ENCODE data around the gene CD83. TPM values are rescaled to one million over a fixed set of nuclear protein-coding genes. Genes with fewer than 3 reads are reported as not detected.

CD83 gene
- polyA plus RNA-seq, 1 donor (not counting 4 experiments of a cell fraction or from before 2014, with no cell fraction given): 3.4 TPM

DNA sequence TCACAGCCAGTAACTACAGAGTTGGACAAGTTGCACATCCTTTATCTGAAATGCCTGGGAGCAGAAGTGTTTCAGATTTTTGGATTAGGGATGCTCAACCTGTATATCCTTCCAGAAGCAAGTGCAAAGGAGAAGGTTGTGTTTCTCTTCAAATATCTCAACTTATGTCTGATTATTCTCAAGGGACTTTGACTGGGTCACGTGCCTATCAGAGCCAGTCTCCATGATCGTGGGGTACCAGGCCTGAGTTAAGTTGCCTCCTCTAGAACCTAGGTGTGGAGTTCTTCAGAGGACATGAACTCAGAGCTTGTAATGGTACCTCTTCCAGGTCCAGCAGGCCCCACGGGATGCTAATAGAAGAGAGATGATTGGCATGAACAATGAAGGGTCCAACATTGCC lies 7.8 kb downstream of the CD83 start:
- Histone ChIP-seq H3K4me2 (ENCODE audit: control insufficient read depth, extremely low read depth, insufficient read depth, low read depth, low read length) (no peak overlapping the region), H3K9me3 (ENCODE audit: control insufficient read depth, low read depth, low read length) (no peaks in the 10 kb centered on the region), H3K9me1 (ENCODE audit: control insufficient read depth, extremely low read depth, insufficient read depth, low read length) (no peaks in the 10 kb centered on the region), H4K20me1 (ENCODE audit: control insufficient read depth, extremely low read depth, insufficient read depth, low read length) (no peaks in the 10 kb centered on the region), H3K27ac (ENCODE audit: control insufficient read depth, insufficient read depth, low read length) (no peak overlapping the region), H3K4me1 (ENCODE audit: control insufficient read depth, extremely low read depth, insufficient read depth, low read length) (peaks cover 2% of the 10 kb centered on the region), H2AFZ (ENCODE audit: control insufficient read depth, low read length) (no peak overlapping the region), H3K79me2 (ENCODE audit: control insufficient read depth, insufficient read depth, low read length) (no peaks in the 10 kb centered on the region), H3K9ac (ENCODE audit: control insufficient read depth, extremely low read depth, insufficient read depth, low read length) (no peak overlapping the region), H3K27me3 (ENCODE audit: control insufficient read depth, extremely low read depth, insufficient read depth, low read length) (no peaks in the 10 kb centered on the region), H3K36me3 (ENCODE audit: control insufficient read depth in 2 of 2, extremely low read depth in 1 of 2, insufficient read depth in 2 of 2, low read length in 2 of 2) (no peaks in the 10 kb centered on the region), H3K4me3 (ENCODE audit: control insufficient read depth in 2 of 3, extremely low read depth in 1 of 3, insufficient read depth in 2 of 3, low read depth in 1 of 3, low read length in 3 of 3) (no peak overlapping the region)
- TF ChIP-seq EZH2 (IDR thresholded peaks at IDR 0.05; ENCODE audit: low read length): no peak
- TF ChIP-seq, protein P1, sequence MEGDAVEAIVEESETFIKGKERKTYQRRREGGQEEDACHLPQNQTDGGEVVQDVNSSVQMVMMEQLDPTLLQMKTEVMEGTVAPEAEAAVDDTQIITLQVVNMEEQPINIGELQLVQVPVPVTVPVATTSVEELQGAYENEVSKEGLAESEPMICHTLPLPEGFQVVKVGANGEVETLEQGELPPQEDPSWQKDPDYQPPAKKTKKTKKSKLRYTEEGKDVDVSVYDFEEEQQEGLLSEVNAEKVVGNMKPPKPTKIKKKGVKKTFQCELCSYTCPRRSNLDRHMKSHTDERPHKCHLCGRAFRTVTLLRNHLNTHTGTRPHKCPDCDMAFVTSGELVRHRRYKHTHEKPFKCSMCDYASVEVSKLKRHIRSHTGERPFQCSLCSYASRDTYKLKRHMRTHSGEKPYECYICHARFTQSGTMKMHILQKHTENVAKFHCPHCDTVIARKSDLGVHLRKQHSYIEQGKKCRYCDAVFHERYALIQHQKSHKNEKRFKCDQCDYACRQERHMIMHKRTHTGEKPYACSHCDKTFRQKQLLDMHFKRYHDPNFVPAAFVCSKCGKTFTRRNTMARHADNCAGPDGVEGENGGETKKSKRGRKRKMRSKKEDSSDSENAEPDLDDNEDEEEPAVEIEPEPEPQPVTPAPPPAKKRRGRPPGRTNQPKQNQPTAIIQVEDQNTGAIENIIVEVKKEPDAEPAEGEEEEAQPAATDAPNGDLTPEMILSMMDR (optimal IDR thresholded peaks at IDR 0.05 in 1 of 3, IDR thresholded peaks at IDR 0.05 in 1 of 3, conservative IDR thresholded peaks at IDR 0.05 in 1 of 3; ENCODE audit: extremely low read depth in 1 of 3, insufficient read depth in 2 of 3, low read length in 3 of 3): no peak
- DNase-seq (ENCODE audit: low read depth, low spot score) (no peak), FAIRE-seq (no peak)
- dilution Hi-C loops (cut with MboI; ENCODE audit: extremely low pct_ligation_motif_present, low sequenced_read_pairs): no loop called here

GRCh38 chr6:14126191-14126590 lies 8.6 kb downstream of the CD83 start:
- H3K36me3 ChIP-seq (ENCODE audit: control insufficient read depth in 2 of 2, extremely low read depth in 1 of 2, insufficient read depth in 2 of 2, low read length in 2 of 2): no peaks in the 10 kb centered on the region
- H3K9me1 ChIP-seq (ENCODE audit: control insufficient read depth, extremely low read depth, insufficient read depth, low read length): no peaks in the 10 kb centered on the region
- H2AFZ ChIP-seq (ENCODE audit: control insufficient read depth, low read length): no peak overlapping the region
- peaks cover 9% of the 10 kb centered on the region for H3K4me1 ChIP-seq (ENCODE audit: control insufficient read depth, extremely low read depth, insufficient read depth, low read length)
- dilution Hi-C loops (cut with MboI; ENCODE audit: extremely low pct_ligation_motif_present, low sequenced_read_pairs): no loop called here
- no peak for DNase-seq (ENCODE audit: low read depth, low spot score)
- H3K4me3 ChIP-seq (ENCODE audit: control insufficient read depth in 2 of 3, extremely low read depth in 1 of 3, insufficient read depth in 2 of 3, low read depth in 1 of 3, low read length in 3 of 3): no peak overlapping the region
- no peaks in the 10 kb centered on the region for H3K9me3 ChIP-seq (ENCODE audit: control insufficient read depth, low read depth, low read length)
- H3K27me3 ChIP-seq (ENCODE audit: control insufficient read depth, extremely low read depth, insufficient read depth, low read length): no peaks in the 10 kb centered on the region
- no peak overlapping the region for H3K27ac ChIP-seq (ENCODE audit: control insufficient read depth, insufficient read depth, low read length)
- no peak for FAIRE-seq
- no peak overlapping the region for H3K4me2 ChIP-seq (ENCODE audit: control insufficient read depth, extremely low read depth, insufficient read depth, low read depth, low read length)
- H3K79me2 ChIP-seq (ENCODE audit: control insufficient read depth, insufficient read depth, low read length): no peaks in the 10 kb centered on the region
- H3K9ac ChIP-seq (ENCODE audit: control insufficient read depth, extremely low read depth, insufficient read depth, low read length): no peak overlapping the region
- TF ChIP-seq, protein P1 (optimal IDR thresholded peaks at IDR 0.05 in 1 of 3, IDR thresholded peaks at IDR 0.05 in 1 of 3, conservative IDR thresholded peaks at IDR 0.05 in 1 of 3; ENCODE audit: extremely low read depth in 1 of 3, insufficient read depth in 2 of 3, low read length in 3 of 3): no peak
- TF ChIP-seq EZH2 (IDR thresholded peaks at IDR 0.05; ENCODE audit: low read length): no peak
- H4K20me1 ChIP-seq (ENCODE audit: control insufficient read depth, extremely low read depth, insufficient read depth, low read length): no peaks in the 10 kb centered on the region

All from keratinocyte (primary cell).